HG02852 (cell line): Measurements from ENCODE around the gene HAPSTR1.
"Not testable (repeated sequence)": the region's sequence is repeated elsewhere in the genome, so short reads cannot be mapped to it uniquely, and the experiment has no call there.

Experiments used
- ATAC-seq: cut with Tn5 transposase; IDR thresholded peaks from one replicate; pipeline ENCODE4 v1.9.1; 2021; ENCODE audit warnings: mild to moderate bottlenecking, moderate library complexity; ENCODE audit not compliant: unreplicated experiment

The HAPSTR1 gene

GRCh38 chr16:9070254-9070653, 21.2 kb upstream of the HAPSTR1 start:
- ATAC-seq: no peak

GRCh38 chr16:9071377-9071776, 20.1 kb upstream of the HAPSTR1 start:
- no peak for ATAC-seq

- peak; percentile 83 for ATAC-seq
These were observed 18.6 kb upstream of the HAPSTR1 start for GRCh38 chr16:9072806-9073341.

- ATAC-seq: no peak
These were observed 16.0 kb upstream of the HAPSTR1 start for GRCh38 chr16:9075299-9076071.

- ATAC-seq: no peak
These were observed 14.2 kb upstream of the HAPSTR1 start for GRCh38 chr16:9077091-9077809.

- ATAC-seq: not testable (repeated sequence)
These were observed 12.7 kb upstream of the HAPSTR1 start for GRCh38 chr16:9078467-9079429.

GRCh38 chr16:9079430-9079812, 12.0 kb upstream of the HAPSTR1 start:
- ATAC-seq: no peak

GRCh38 chr16:9081158-9081557, 10.3 kb upstream of the HAPSTR1 start:
- ATAC-seq: no peak

- ATAC-seq: no peak
These were observed 9.6 kb upstream of the HAPSTR1 start for GRCh38 chr16:9081843-9082242.

- no peak for ATAC-seq
These were observed 9.0 kb upstream of the HAPSTR1 start for GRCh38 chr16:9082422-9082821.

GRCh38 chr16:9087733-9088132, 3.7 kb upstream of the HAPSTR1 start:
- not testable (repeated sequence) for ATAC-seq

- no peak for ATAC-seq
These were observed 2.6 kb upstream of the HAPSTR1 start for GRCh38 chr16:9088848-9089247.

GRCh38 chr16:9089660-9090059, 1.8 kb upstream of the HAPSTR1 start:
- ATAC-seq: no peak

GRCh38 chr16:9090101-9090959, 1.1 kb upstream of the HAPSTR1 start:
- ATAC-seq: no peak

GRCh38 chr16:9091867-9092281, 430 bp downstream of the HAPSTR1 start:
- ATAC-seq: peak; percentile 15

GRCh38 chr16:9092282-9092977, 986 bp downstream of the HAPSTR1 start:
- ATAC-seq: peak; percentile 13

- ATAC-seq: no peak
These were observed 1.5 kb downstream of the HAPSTR1 start for GRCh38 chr16:9092978-9093344.

- no peak for ATAC-seq
These were observed 2.8 kb downstream of the HAPSTR1 start for GRCh38 chr16:9094011-9094846.

- ATAC-seq: no peak
These were observed 3.7 kb downstream of the HAPSTR1 start for GRCh38 chr16:9095171-9095570.
